Stimulated activated CD8-positive, alpha-beta memory T cell treated with anti-CD3 and anti-CD28 coated beads, Interleukin-15, amount 100 ng/mL, for 48 hours (primary cell): ENCODE data around the gene BIK.
"Not testable (repeated sequence)": the region's sequence is repeated elsewhere in the genome, so short reads cannot be mapped to it uniquely, and the experiment has no call there.

Source experiments
- DNase-seq, 2 donors: peaks; one replicate each; pipeline ENCODE4 v3.0.0-alpha.2; 2020; ENCODE audit warnings: low read depth in 2 of 2

BIK gene

DNA sequence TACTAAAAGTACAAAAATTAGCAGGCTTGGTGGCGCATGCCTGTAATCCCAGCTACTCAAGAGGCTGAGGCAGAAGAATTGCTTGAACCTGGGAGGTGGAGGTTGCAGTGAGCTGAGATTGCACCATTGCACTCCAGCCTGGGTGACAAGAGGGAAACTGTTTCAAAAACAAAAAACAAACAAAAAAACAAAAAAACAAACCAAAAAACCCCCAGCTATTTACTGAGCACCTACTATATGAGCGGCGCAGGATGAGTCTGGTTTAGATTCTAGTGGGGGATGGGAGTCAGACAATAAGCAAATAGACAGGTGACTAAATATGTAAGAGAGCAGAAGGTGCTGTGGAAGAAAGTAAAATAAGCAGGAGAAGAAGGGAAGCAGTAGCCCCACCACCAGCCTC, 5.6 kb upstream of the BIK start:
- DNase-seq, result not testable (repeated sequence)

DNA sequence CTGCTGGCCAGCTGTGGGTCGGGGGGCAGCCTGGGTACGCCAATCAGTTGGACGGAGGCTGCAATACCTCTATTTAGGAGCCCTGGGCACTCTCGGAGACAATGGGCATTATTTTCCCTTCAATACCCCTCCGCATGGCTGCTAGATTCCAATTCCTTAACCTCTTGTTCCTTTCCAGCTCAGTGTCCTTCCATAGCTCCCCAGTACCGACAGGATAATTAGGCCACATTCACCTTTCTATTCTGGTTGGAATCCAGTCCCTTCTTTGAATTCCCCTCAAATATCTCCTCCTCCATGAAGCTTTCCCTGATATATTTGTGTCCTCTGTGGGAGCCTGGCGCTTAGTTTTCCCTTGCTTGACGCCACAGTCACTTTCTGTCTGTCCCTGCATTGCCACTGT, 4.2 kb upstream of the BIK start:
- DNase-seq, result no peak

DNA sequence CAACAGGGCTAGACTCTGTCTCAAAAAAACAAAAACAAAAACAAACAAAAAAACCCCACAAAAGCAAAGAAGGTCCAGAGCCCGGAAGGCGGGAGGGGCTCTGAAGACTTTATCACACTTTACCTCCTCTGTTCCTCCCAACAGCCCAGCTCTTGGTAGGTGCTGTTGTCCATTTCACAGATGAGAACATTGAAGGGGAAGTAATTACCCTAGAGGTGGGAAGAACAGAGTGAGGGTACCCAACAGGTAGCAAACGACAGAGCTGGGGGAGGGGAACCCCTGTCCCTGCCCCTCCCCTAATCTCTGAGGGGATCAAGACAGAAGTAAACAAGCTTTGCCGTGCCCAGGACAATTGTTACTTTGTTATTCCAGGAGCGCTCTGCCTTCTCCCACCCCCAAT, 1.0 kb upstream of the BIK start:
- no peak for DNase-seq

DNA sequence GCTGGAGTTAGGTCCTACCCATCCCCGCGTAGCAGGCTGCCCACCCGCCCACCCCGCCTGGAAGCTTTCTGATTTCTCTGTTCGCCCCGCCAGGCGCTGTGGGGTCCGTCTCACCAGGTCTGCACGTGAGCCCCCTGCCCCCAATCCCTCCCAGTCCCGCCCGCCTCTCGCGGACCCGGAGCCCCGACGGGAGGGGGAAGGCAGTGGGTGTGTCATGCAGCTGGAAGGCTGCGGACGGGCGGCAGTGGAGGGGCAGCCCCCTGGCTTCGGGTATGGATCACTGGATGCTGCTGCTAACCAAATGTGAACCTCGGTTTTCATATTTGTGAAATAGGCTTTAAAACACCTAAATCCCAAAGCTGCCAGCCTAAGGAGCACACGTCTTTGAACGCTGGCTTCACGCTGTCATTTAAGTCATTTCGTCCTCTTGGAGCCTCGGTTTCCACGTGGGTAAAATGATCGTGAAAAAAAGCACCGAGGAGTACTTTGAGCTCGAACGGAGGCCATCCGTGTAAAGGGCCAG, 568 bp upstream of the BIK start:
- DNase-seq, result no peak

DNA sequence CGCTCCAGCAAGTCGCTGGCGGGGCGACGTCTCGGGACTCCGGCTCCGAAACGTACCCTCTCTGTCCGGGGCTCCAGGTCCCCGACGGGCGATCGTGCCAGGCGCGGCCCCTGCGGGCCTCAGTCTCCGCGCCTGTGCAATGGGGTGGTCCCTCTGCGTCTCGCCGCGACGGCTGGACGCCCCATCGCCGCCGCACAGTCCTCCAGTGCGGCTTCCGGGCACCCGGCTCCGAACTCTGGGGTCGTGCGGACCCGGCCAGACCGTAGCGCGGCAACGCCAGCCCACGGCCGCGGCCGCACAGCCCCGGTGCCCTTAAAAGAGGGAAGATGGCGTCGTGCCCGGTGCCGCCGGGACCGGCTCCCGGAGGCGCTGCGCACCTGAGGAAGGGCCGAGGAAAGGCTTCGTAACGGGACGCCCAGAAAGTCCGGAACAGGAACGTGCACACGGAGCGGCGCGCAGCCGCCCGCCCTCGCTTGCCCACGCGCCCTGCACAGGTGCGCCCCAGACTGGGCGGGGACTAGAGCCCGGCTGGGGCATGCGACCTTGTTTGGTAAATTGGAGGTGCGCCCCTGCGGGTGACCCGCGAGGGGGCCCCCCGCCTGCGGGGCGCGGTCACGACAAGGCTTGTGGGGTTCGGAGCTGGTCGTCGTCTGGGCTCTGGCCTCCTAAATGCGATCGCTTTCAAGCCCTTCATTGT, 525 bp downstream of the BIK start:
- no peak for DNase-seq

DNA sequence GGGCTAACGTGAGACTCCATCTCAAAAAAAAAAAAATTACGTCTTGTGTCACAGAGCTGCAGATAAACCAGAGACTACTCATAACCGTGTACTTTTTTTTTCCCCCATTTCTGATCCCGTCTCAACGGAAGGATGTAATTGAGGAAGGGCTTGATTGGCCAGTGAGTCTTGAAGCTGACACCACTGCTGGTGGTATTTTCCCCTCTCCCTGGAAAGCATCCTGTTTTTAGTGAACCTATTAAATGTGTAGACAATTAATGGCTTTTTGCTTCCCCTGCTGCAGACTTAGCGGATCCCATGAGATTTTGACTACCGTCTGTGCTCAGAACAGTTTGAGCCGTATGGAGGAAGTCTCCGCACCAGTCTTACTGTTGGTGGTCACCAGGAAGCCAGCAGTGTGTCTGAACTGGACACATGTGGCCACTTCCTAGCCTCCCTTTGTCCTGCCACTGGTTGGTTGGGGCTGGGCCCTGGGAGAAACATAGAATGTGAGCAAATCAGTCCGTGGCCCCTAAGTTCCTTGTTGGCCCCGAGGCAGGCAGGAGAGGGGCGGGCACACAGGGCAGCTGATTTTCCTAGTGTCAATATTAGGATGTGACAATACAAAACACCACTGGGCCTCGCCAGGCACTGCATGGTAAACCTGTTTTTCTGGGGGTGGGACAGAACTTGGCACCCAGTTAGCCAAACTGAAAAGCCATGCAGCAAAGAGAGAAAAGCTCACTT, 3.1 kb downstream of the BIK start:
- DNase-seq, result no peak

DNA sequence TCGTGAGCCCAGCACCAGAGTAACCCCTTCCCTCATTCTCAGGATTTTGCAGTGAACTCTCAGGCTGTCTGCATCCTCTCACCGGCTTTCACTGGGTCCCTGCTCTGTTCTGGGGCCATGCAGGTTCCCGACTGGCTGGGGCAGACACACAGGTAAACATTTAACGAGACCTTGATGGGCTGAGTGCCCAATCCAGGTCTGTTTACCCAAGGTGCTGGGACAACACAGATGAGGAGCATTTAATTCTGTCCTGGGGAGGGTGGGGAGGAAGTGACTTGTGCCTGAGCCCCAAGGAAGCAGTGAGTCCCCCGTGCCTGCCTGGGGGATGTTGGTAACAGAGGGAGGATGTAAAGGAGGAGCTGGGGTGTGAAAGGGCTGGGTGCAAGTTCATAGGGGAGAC, 4.4 kb downstream of the BIK start:
- DNase-seq, result no peak

DNA sequence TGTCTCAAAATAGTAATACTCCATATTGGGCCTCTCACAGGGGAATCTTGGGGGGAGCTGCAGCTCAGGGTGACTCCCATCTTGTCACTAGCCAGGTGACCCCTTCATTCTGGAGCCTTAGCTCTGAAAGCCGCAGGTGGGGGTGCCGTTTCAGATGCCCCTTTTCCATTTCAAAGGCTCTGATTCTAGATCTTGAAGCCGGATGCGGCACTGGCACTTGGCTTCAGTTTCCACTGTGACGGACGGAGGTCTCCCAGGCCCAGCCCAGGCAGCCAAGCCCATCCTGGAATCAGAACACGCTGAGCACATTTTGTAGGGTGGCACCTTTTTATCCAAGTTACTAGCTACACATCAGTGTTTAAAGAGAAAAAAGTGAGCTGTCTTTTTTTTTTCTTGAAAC, 6.4 kb downstream of the BIK start:
- DNase-seq, result no peak

DNA sequence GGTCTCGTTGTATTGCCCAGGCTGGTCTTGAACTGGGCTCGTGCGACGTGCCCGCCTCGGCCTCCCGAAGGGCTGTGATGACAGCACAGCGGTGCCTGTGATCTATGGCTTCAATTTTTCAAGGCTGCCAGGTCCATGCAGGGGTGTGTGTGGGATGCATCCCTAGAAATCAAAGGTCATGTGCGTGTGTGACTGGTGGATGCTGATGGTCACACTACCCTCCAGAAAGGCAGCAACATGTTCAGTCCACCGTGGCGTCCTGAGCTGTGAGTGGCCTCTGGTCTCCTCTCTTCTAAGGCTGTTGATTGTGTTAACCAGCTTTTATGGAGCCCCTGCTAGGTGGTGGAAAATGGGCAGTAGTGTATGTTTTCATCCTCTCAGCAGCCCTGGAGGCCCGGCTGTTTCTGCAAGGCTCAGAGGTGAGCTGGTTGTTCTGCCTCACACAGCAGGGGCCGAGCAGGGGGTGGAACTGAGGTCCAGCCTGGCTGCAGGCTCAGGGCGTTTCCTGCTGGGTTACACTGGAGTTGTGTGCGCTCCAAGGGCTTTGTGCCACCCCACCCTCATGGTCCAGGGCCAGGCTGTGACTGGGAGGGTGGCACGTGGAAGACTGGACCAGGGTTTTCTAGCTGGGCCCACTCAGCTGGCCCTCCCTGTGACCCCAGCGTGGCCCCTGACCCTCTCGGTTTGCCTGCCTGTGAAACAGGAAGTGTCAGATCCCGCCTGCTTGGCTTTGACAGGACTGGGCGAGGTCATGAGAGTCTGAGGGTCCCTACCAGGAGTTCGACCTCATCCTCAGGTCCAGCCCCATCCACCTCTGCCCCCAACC, 7.7 kb downstream of the BIK start:
- no peak for DNase-seq

DNA sequence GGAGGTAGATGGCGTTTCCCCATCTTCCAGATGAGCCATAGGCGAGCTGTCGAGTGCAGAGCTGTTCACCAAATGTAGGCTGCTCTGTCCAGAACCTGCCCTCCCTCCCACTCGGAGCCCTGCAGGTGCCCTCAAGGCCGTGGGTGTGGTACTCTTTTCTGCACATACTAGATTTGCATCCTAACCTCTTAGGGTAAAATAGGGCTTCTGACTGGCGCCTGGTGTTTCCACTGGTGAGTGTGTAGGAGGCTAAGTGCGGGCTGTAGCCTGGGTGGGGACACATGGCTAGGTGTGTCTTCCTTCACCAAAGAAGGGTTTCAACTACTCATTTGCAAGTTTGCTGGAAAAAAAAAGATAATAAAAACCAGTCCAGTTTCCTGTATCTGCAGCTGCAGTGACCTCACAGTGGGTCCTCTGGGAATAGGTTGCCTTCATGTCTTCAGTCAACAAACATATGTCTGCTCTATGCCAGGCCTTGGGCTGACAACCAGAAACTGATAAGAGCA, 8.5 kb downstream of the BIK start:
- DNase-seq, result no peak

DNA sequence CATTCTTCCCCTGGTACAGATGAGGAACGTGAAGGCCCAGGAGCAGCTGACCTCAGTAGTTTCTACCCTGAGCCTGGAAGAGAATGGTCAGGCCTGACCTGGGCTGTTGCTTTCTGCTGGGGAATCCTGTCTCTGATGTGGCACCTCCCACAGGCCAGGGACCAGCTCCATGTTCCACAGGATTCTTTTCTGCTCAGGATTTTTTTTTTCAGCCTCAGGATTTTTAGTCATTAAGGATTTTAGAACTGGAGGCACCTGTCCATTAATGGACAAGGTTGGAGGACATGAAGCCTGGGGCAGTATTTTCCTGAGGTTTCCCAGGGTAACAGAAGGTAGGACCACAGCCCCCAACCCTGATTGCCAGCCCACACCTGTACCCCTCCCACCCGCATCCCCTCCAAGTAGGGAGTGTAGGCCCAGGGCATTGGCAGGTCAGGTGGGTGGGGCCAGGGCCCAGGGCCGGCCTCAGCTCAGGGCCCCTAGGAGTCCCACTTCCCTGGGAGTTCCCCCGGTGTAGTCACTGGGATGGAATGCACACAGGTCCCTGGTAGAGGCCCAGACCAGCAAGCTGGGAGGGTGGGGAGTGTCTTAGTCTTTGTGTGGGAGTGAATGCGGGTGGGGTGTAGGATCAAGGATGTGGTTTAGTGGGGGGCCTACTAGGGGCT, 16.1 kb downstream of the BIK start:
- no peak for DNase-seq

DNA sequence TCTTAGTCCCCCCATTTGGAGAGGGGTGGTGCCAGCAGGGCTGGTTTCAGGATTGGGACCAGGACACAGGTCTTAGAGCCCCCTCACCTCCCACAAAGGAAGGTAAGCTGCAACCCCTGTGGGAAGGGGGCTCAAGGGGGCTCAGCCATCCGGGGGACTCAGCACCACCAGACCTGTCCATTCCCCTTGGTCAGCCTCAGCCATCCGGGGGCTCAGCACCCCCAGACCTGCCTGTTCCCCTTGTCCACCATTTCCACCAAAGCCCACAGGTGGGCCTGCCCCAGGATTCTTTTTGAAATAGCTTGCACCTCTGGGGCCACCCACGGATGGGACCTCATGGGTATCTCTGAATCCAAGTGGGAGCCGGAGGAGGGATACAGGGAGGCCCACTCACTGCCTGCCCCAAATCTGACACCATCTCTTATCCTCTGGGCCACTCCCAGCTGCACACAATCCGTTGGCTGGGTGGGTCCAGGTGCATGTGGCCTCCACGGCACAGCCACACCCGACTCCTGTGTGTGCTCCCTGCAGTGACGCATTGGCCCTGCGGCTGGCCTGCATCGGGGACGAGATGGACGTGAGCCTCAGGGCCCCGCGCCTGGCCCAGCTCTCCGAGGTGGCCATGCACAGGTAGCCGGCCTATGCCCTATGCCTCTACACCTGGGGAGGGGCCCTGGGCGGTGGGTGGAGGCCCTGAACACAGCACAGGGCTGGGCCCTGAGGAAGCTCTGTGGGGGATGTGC, 16.8 kb downstream of the BIK start:
- DNase-seq, result no peak

DNA sequence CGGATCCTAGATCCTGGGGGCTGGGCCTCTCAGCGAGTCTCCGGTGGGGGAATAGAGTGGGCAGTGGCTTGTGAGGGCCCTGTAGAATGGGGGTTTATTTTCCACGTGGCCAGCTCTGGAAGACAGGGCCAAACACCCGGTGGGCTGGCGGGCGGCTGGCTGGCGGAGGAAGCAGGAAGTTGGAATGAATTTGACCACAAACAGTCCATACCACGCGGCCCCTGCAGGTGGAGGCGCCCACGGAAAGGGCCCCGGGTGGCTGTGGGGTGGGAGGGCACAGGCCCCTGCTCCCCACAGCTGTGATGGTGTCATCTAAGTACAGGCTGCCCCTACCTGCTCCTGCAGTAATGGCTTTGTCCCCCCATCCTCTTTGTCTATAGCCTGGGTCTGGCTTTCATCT, 17.6 kb downstream of the BIK start:
- no peak for DNase-seq

DNA sequence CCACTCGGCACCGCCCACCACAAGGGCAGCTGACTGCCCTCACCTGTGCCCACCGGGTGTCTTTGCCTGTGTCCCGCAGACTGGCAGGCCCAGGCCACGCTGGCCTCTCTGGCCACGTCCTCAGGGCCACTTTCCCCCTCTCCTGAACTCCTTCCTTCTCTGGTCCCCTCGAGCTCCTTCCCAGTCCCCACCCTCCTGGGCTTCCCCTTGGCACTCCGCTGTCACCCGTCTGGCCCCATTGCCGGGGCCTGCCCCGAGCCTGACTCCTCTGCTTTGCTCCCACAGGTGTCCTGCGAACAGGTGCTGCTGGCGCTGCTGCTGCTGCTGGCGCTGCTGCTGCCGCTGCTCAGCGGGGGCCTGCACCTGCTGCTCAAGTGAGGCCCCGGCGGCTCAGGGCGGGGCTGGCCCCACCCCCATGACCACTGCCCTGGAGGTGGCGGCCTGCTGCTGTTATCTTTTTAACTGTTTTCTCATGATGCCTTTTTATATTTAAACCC, 18.4 kb downstream of the BIK start:
- DNase-seq, result no peak

DNA sequence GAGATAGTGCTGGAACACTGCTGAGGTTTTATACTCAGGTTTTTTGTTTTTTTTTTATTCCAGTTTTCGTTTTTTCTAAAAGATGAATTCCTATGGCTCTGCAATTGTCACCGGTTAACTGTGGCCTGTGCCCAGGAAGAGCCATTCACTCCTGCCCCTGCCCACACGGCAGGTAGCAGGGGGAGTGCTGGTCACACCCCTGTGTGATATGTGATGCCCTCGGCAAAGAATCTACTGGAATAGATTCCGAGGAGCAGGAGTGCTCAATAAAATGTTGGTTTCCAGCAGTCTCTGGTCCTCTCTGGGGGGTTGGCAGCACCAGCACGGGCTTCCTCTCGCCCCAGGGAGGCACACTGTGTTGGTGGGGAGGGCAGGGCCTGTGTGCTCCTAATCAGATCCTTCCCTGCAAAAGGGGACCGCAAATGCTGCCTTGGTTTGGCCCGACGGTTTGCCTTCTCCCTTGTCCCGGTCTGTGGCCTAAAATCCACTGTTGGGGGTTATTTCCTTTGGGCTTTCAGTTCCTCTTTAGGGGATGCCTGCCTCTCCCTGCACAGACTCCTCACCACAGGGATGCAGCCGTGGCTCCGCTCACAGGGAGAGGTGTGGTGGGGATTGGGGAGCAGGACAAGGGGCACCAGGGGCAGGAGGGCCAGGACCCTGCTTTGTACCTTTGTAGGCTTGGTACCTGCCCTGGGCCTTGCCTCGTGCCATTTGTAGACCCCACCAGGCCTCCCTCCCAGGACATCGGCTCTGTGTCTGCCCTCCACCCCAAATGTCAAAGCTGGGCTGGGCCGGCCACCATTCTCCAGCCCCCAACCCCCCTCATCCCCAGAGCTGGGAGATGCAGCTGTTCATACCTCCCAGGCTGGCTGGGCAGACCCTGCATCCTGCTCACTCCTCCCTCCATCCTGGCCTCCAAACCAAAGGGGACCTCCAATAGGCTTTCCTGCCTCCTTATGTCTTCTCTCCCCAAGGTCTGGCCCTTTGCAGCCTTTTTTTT, 19.2 kb downstream of the BIK start:
- DNase-seq, result no peak

DNA sequence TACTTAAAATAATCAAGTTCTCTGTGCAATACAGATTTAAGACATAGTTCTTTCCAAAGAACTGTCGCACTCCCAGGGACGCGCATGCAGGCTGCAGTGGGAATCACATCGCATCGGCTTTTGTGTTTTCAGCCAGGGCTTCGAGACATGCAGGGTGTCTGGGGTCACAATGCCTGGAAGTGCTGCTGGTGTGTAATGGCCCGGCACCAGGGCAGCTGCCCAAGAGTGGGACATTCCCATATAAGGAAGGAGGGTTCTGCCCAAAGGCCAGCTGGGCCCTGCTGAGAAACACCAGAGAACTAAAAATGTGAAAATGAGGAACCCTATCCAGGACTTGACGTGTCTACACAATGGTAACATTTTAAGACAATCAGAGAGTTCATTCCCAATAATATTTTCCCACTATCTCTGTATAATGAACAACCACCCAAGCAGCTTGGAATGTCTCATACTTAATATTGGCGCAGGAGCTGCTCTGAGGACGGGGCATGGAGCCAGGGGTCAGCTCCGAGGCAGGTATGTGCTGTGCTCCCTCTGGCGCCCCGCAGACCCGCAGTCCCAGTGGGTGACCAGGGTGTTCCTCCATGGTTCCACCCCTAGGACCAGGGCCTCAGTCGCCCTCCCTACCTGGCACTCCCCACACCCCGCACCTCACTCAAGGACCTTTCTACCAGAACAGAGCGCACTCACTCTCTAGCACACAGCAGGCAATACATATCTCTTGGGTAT, 21.4 kb downstream of the BIK start:
- no peak for DNase-seq

DNA sequence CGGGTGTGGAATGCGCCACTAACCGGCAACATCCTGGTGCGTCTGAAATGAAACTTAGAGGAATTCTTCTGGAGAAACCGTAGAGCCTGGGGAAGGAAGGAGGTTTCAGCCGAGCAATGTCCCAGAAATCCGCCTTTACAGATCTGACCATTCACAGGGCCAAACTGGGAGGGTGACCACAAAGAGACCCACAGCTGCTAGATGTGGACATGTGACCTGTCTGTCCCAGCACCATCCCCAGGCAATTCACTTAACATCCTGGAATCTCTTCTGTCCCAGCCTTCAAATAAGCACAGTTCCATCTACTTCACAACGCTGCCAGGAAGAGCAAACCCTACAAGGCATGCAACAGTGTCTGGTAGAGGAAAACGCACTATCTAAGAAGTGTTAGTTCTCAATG, 22.9 kb downstream of the BIK start:
- no peak for DNase-seq

DNA sequence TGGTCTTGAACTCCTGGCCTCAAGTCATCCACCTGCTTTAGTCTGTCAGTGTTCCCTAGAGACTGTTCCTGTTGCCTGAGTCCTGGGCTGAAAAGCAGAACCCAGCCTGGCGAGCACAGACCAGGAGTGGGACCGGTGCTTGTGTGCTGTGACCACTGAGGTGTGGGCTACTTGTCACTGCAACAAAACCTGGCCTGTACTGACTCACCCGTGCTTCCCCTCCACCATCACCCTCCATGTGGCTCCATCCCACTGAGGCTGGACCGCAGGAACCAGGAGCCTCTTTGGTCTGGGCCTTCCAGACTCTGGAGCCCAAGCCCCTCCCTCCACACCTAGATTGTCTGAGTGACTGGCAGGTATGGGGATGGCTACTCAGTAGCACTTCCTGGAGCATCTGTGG, 24.0 kb downstream of the BIK start:
- no peak for DNase-seq

DNA sequence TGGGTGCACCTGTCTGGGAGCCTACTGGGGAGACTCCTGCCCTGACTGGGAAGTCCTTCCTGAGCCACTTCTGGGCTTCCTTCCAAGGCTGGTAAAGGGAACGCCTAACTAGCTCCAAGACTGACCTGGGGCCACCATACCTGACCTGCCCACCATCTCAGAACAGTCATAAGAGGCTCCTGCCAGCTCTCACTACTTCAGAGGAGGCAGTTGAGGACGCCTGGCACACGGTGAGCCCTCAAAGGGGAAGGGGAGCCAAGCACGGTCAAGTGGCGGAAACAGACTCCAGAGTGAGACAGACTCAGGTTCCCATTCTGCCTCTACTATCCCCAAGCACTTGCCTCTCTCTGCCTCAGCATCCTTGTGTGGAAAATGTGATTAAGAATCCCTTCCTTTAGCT, 25.0 kb downstream of the BIK start:
- no peak for DNase-seq
